GM10248 (cell line): Measurements from ENCODE around the gene SHB.
"Not testable (repeated sequence)": the region's sequence is repeated elsewhere in the genome, so short reads cannot be mapped to it uniquely, and the experiment has no call there.

ENCODE experiments used
- CTCF ChIA-PET: fragments of 300-600 bp; sonication (Branson Sonifier 250); formaldehyde crosslinking; extraction: SDS; loops from one replicate; lab custom pipeline; 2021; ENCODE audit warnings: antibody characterized with exemption; lab: Yijun Ruan, JAX
- POLR2A ChIA-PET: fragments of 350-650 bp; sonication (Branson Sonifier 250); formaldehyde crosslinking; extraction: SDS; loops from one replicate; lab custom pipeline; 2020; ENCODE audit warnings: antibody characterized with exemption; lab: Yijun Ruan, JAX
- DNase-seq: peaks from one replicate; pipeline ENCODE4 v3.0.0; 2012; ENCODE audit errors: extremely low spot score
- CTCF ChIP-seq: IDR thresholded peaks from 2 replicates; pipeline ENCODE4 v1.5.1; 2012; ENCODE audit warnings: mild to moderate bottlenecking, low read depth; ENCODE audit errors: extremely low read depth, missing control alignments, control extremely low read depth

Gene SHB

GRCh38 chr9:37914154-37914551 lies 154.9 kb downstream of the SHB start:
- POLR2A ChIA-PET: interaction anchor here (0.6 kb wide), 1 partner anchor 487 kb away, joined by 3 read pairs; no protein-coding TSS in a partner anchor
- DNase-seq: no peak
- TF ChIP-seq CTCF: no peak
- CTCF ChIA-PET: interaction anchor here (0.6 to 6.5 kb wide), 52 partner anchors 8 to 537 kb away, joined by 3 to 46 read pairs (median 5); partner anchors contain the start of genes SHB and SLC25A51

- ChIA-PET CTCF (interaction anchor here (0.6 to 6.5 kb wide), 62 partner anchors 8 to 537 kb away, joined by 3 to 46 read pairs (median 5); partner anchors contain the start of genes SHB and SLC25A51), POLR2A (interaction anchor here (0.6 kb wide), 1 partner anchor 487 kb away, joined by 3 read pairs; no protein-coding TSS in a partner anchor)
- TF ChIP-seq CTCF: peak; percentile 94
- DNase-seq: peak; percentile 85
Measured at GRCh38 chr9:37913480-37914153, 155.4 kb downstream of the SHB start.

GRCh38 chr9:37911271-37911681 lies 157.8 kb downstream of the SHB start:
- ChIA-PET CTCF (interaction anchor here (0.7 to 6.5 kb wide), 13 partner anchors 8 to 520 kb away, joined by 3 to 46 read pairs (median 4); partner anchors contain the start of gene SLC25A51), POLR2A (no interaction called here)
- TF ChIP-seq CTCF: no peak
- DNase-seq: no peak

- no peak for TF ChIP-seq CTCF
- ChIA-PET POLR2A (no interaction called here), CTCF (interaction anchor here (1.0 to 6.5 kb wide), 7 partner anchors 7 to 521 kb away, joined by 3 to 46 read pairs (median 4); partner anchors contain the start of gene SLC25A51)
Measured at GRCh38 chr9:37910271-37910670, 158.8 kb downstream of the SHB start.

GRCh38 chr9:37909836-37910235 lies 159.2 kb downstream of the SHB start:
- CTCF ChIA-PET: interaction anchor here (2.1 kb wide), 1 partner anchor 251 kb away, joined by 8 read pairs; no protein-coding TSS in a partner anchor
- POLR2A ChIA-PET, DNase-seq: not testable (repeated sequence)

More at GRCh38 chr9:37910271-37910670, 158.8 kb downstream of the SHB start:
- DNase-seq: no peak

GRCh38 chr9:37909326-37909725 lies 159.7 kb downstream of the SHB start:
- no peak for TF ChIP-seq CTCF
- DNase-seq: no peak
- CTCF ChIA-PET: interaction anchor here (1.2 kb wide), 1 partner anchor 12 kb away, joined by 3 read pairs; no protein-coding TSS in a partner anchor
- POLR2A ChIA-PET: no interaction called here
